ENCODE results near the gene TTC34.

GRCh38 chr1:2834146-2834475, 32.6 kb upstream of the TTC34 start:
- no peak for TF ChIP-seq FOXA1 (IDR thresholded peaks at IDR 0.05)
- no peak for TF ChIP-seq TARDBP (IDR thresholded peaks at IDR 0.05)
- no peak for TF ChIP-seq BHLHE40 (IDR thresholded peaks at IDR 0.05; ENCODE audit: borderline replicate concordance)
- TF ChIP-seq ARNT (IDR thresholded peaks at IDR 0.05) = no peak
- no peak for TF ChIP-seq LEF1 (IDR thresholded peaks at IDR 0.05; ENCODE audit: borderline replicate concordance)
- TF ChIP-seq SUZ12 (IDR thresholded peaks at IDR 0.05) = no peak
- TF ChIP-seq NFRKB (IDR thresholded peaks at IDR 0.05) = no peak
- no peak for TF ChIP-seq FOXK2 (IDR thresholded peaks at IDR 0.05)
- TF ChIP-seq HDGF (IDR thresholded peaks at IDR 0.05; ENCODE audit: borderline replicate concordance) = no peak

Data from HEK293T (cell line).